ENCODE data around the gene RTBDN. TPM values are rescaled to one million over a fixed set of nuclear protein-coding genes. Genes with fewer than 3 reads are reported as not detected.
A peak's percentile ranks its signal among the peaks of the same experiment; 100 is the strongest.

RTBDN gene
- polyA plus RNA-seq (2012; ENCODE audit: insufficient read depth, insufficient read length, low read depth), result 2.2 TPM

GRCh38 chr19:12834566-12834943 lies at the start of gene RTBDN:
RTBDN (minus strand) TSS chr19:12834579; CDS start chr19:12829979, 4,600 bp downstream.
- Histone ChIP-seq H3K36me3 (no peaks in the 10 kb centered on the region), H3K9me3 (no peaks in the 10 kb centered on the region), H3K4me1 (peaks cover 8% of the 10 kb centered on the region), H3K4me3 (ENCODE audit: low read depth, low read length) (peak within 1 kb of the TSS; percentile 67), H3K27me3 (no peaks in the 10 kb centered on the region)
- DNase-seq, result no peak
- TF ChIP-seq CTCF (IDR thresholded peaks at IDR 0.05; ENCODE audit: low read depth, low read length), result no peak

GRCh38 chr19:12882589-12882988 lies 48.2 kb upstream of the RTBDN start:
- Histone ChIP-seq H3K4me1 (no peaks in the 10 kb centered on the region; the same call in 1 of the 2 replicates), H3K9me3 (peaks cover 11% of the 10 kb centered on the region), H3K27me3 (peaks cover 13% of the 10 kb centered on the region), H3K4me3 (ENCODE audit: low read depth, low read length) (no peak overlapping the region), H3K36me3 (no peaks in the 10 kb centered on the region)
- DNase-seq, result no peak
- TF ChIP-seq CTCF (IDR thresholded peaks at IDR 0.05; ENCODE audit: low read depth, low read length), result no peak

GRCh38 chr19:12881172-12881808 lies 46.9 kb upstream of the RTBDN start, which contains the start of gene DNASE2:
DNASE2 (minus strand) TSS chr19:12881449; CDS start chr19:12881375, 74 bp downstream.
- Histone ChIP-seq H3K9me3 (peaks cover 11% of the 10 kb centered on the region), H3K4me3 (ENCODE audit: low read depth, low read length) (peak within 1 kb of the TSS; percentile 80), H3K36me3 (no peaks in the 10 kb centered on the region), H3K4me1 (no peaks in the 10 kb centered on the region; the same call in 1 of the 2 replicates), H3K27me3 (peaks cover 13% of the 10 kb centered on the region; the same call in 1 of the 2 replicates)
- TF ChIP-seq CTCF (IDR thresholded peaks at IDR 0.05; ENCODE audit: low read depth, low read length), result no peak
- DNase-seq, result peak; percentile 95

GRCh38 chr19:12880551-12881171 lies 46.3 kb upstream of the RTBDN start:
- TF ChIP-seq CTCF (IDR thresholded peaks at IDR 0.05; ENCODE audit: low read depth, low read length), result no peak
- peak overlapping the region; percentile 80 for H3K4me3 ChIP-seq (ENCODE audit: low read depth, low read length)
- H3K27me3 ChIP-seq, result peaks cover 10% of the 10 kb centered on the region; the same call in 1 of the 2 replicates
- no peaks in the 10 kb centered on the region for H3K36me3 ChIP-seq
- DNase-seq, result peak; percentile 43
- H3K4me1 ChIP-seq, result no peaks in the 10 kb centered on the region
- peaks cover 11% of the 10 kb centered on the region for H3K9me3 ChIP-seq

GRCh38 chr19:12875086-12875485 lies 40.7 kb upstream of the RTBDN start:
- no peak for DNase-seq
- Histone ChIP-seq H3K9me3 (no peaks in the 10 kb centered on the region), H3K4me3 (ENCODE audit: low read depth, low read length) (no peak overlapping the region), H3K36me3 (peaks cover 21% of the 10 kb centered on the region), H3K4me1 (no peaks in the 10 kb centered on the region), H3K27me3 (no peaks in the 10 kb centered on the region)
- no peak for TF ChIP-seq CTCF (IDR thresholded peaks at IDR 0.05; ENCODE audit: low read depth, low read length)

Data from BE2C (cell line).